GM21717 (cell line): Measurements from ENCODE around the gene COQ3.
A peak's percentile ranks its signal among the peaks of the same experiment; 100 is the strongest.

Source experiments
- ATAC-seq: cut with Tn5 transposase; IDR thresholded peaks from one replicate; pipeline ENCODE4 v1.9.1; 2021; ENCODE audit warnings: mild to moderate bottlenecking, moderate library complexity; ENCODE audit not compliant: unreplicated experiment

COQ3 gene

GRCh38 chr6:99334526-99335127, 59.4 kb downstream of the COQ3 start:
- ATAC-seq = peak; percentile 28

- ATAC-seq = peak; percentile 94
Measured at GRCh38 chr6:99333068-99333467, 60.9 kb downstream of the COQ3 start.

- ATAC-seq = no peak
Measured at GRCh38 chr6:99331531-99331930, 62.5 kb downstream of the COQ3 start.

GRCh38 chr6:99330159-99330558, 63.8 kb downstream of the COQ3 start:
- ATAC-seq = peak; percentile 74

DNA sequence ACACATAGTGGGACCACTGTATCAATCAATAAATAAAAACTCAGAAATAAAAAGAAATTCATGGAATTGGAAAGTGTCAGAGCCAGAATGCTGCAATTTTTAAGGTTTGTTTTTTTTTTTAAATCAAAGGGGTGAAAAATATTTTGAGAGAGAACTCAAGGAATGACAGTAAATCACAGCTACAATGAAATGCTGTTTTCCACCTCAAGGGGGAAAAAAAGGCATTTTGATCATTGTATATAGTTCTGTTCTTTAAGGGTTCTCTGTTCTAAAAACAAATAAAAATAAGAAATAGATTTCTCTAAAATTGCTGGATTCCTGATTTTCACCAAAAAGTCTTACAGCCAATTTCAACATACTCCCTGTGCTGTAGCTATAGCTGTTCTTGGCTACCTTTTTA, 69.0 kb downstream of the COQ3 start:
- no peak for ATAC-seq
